GM18951 (cell line): ENCODE data around the gene F10.
"Not testable (repeated sequence)": the region's sequence is repeated elsewhere in the genome, so short reads cannot be mapped to it uniquely, and the experiment has no call there.

ENCODE experiments used
- POLR2A ChIP-seq: IDR thresholded peaks from 4 replicates; pipeline ENCODE4 v1.6.1; 2011; ENCODE audit warnings: mild to moderate bottlenecking; ENCODE audit not compliant: insufficient read length, insufficient read depth; ENCODE audit errors: extremely low read depth
- in situ Hi-C: fragments of 300-500 bp; cut with MboI; formaldehyde crosslinking; loops from one replicate; pipeline ENCODE4 v1.12.0; 2022; ENCODE audit warnings: low sequenced_read_pairs, mixed read lengths, inconsistent platforms; ENCODE audit not compliant: unreplicated experiment

F10 gene

GRCh38 chr13:113157206-113157928 lies 34.8 kb downstream of the F10 start:
- in situ Hi-C loops, result no loop called here
- no peak for TF ChIP-seq POLR2A

GRCh38 chr13:113157929-113158747 lies 35.5 kb downstream of the F10 start, which contains the start of gene PROZ:
TSS of gene PROZ (plus strand) at chr13:113158648. CDS start at chr13:113158661, 13 bp downstream.
- TF ChIP-seq POLR2A, result no peak
- in situ Hi-C loops, result no loop called here

GRCh38 chr13:113158946-113159345 lies 36.3 kb downstream of the F10 start:
- no peak for TF ChIP-seq POLR2A
- in situ Hi-C loops, result no loop called here

- in situ Hi-C loops, result no loop called here
- no peak for TF ChIP-seq POLR2A
These were observed 37.1 kb downstream of the F10 start for GRCh38 chr13:113159701-113160100.

GRCh38 chr13:113160983-113161382 lies 38.4 kb downstream of the F10 start:
- in situ Hi-C loops, result no loop called here
- TF ChIP-seq POLR2A, result no peak

- in situ Hi-C loops, result no loop called here
- no peak for TF ChIP-seq POLR2A
These were observed 38.8 kb downstream of the F10 start for GRCh38 chr13:113161433-113161832.

GRCh38 chr13:113161975-113162374 lies 39.4 kb downstream of the F10 start:
- in situ Hi-C loops, result not testable (repeated sequence)

- in situ Hi-C loops, result no loop called here
- TF ChIP-seq POLR2A, result no peak
These were observed 40.4 kb downstream of the F10 start for GRCh38 chr13:113162783-113163685.

GRCh38 chr13:113164492-113164891 lies 41.9 kb downstream of the F10 start:
- in situ Hi-C loops, result no loop called here
- TF ChIP-seq POLR2A, result no peak

GRCh38 chr13:113166266-113166665 lies 43.7 kb downstream of the F10 start:
- in situ Hi-C loops, result no loop called here
- no peak for TF ChIP-seq POLR2A

GRCh38 chr13:113166681-113167080 lies 44.1 kb downstream of the F10 start:
- no peak for TF ChIP-seq POLR2A
- in situ Hi-C loops, result no loop called here

GRCh38 chr13:113167155-113167554 lies 44.6 kb downstream of the F10 start:
- in situ Hi-C loops, result no loop called here
- TF ChIP-seq POLR2A, result no peak

- in situ Hi-C loops, result no loop called here
- no peak for TF ChIP-seq POLR2A
These were observed 45.0 kb downstream of the F10 start for GRCh38 chr13:113167575-113167974.
